Thyroid gland (tissue), 4 donors: ENCODE results near the gene SH3TC2. TPM values are rescaled to one million over a fixed set of nuclear protein-coding genes. Genes with fewer than 3 reads are reported as not detected.

Experiments
- DNase-seq, 2 donors: peaks; one replicate each; pipeline ENCODE4 v3.0.0-alpha.2; 2019
- H3K27ac ChIP-seq, 3 donors: fragments of 200-600 bp; sonication (generic); 1 replicate in 2 of 3; 2 replicates in 1 of 3; pipeline ENCODE4 v1.5.1; 2016 to 2019; ENCODE audit warnings: mild to moderate bottlenecking in 1 of 3, moderate library complexity in 1 of 3
- H3K27me3 ChIP-seq: fragments of 200-600 bp; sonication (generic); one replicate; pipeline ENCODE4 v1.5.1; 2019
- H3K36me3 ChIP-seq, 2 donors: fragments of 200-600 bp; sonication (generic); one replicate each; pipeline ENCODE4 v1.5.1; 2016 to 2019
- H3K4me1 ChIP-seq, 2 donors: fragments of 200-600 bp; sonication (generic); one replicate each; pipeline ENCODE4 v1.5.1; 2017 to 2019
- H3K4me3 ChIP-seq, 3 donors: fragments of 200-600 bp; sonication (generic); replicated peaks in 1 of 3; 1 replicate in 2 of 3; 2 replicates in 1 of 3; pipeline ENCODE4 v1.5.1; 2016; ENCODE audit warnings: mild to moderate bottlenecking in 1 of 3
- H3K9me3 ChIP-seq: fragments of 200-600 bp; sonication (generic); one replicate; pipeline ENCODE4 v1.5.1; 2017
- POLR2A ChIP-seq, 2 donors: fragments of 450-650 bp; IDR thresholded peaks; one replicate each; pipeline ENCODE4 v1.6.1; 2017; ENCODE audit warnings: antibody characterized with exemption in 2 of 2, mild to moderate bottlenecking in 2 of 2, moderate library complexity in 1 of 2
- WGBS, 2 donors: methylation state at CpG; one replicate each; pipeline ENCODE4 v1.1.5; 2017; 5-methylcytosine and 5-hydroxymethylcytosine counted together
- intact Hi-C: fragments of 100-400 bp; cut with DNase I; formaldehyde crosslinking; loops from one replicate; pipeline ENCODE4 v1.15.1; 2023
- total RNA-seq, 4 donors: library from RNA; depleted of rRNA; stranded (reverse); fragments of >200 nt; gene quantifications; one replicate each; pipeline ENCODE4 v1.2.3, GENCODE V29; 2016
- TF ChIP-seq, protein P1 (sequence below), 6 experiments: fragments of 200-600 bp in 3 of 6; fragments of 450-650 bp in 3 of 6; sonication (generic) in 3 of 6; IDR thresholded peaks; one replicate each; pipeline ENCODE4 v1.5.1; 2016 to 2019; ENCODE audit warnings: antibody characterized with exemption in 6 of 6, mild to moderate bottlenecking in 2 of 6, inconsistent platforms in 1 of 6, moderate library complexity in 1 of 6

Gene SH3TC2
- total RNA-seq, 4 donors from 2014 or later = 0.83 to 2.0 (median 1.5) TPM

DNA sequence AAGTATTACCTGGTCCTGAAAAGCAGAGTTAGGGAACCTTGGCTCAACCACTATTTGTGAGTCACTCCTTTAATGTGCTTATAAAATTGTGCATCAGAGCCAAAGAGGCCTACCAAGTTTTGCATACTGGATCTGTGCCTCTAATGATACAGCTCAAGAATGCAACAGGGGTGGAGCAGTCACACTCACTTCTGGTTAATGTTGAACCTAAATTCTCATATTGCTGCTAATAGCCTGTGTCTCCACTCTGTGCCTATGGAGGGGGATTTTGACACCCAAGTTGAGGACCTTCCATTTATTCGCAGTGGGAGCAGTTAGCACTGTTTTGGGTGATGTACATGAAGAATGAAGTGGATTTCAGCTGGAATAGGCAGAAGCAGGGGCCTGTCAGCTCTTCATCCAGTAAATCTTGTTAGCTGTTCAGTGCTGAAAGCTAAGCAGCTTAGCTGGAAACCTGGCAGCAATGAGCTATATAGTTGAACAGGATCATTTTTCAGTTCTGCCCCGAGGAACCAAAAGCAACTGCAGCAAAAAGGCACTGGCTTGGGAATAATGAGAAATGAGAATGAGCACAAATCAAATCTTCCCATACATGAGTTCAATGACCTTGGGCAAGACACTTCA, 9.7 kb downstream of the SH3TC2 start:
- H3K27ac ChIP-seq = no peak overlapping the region
- TF ChIP-seq, protein P1, sequence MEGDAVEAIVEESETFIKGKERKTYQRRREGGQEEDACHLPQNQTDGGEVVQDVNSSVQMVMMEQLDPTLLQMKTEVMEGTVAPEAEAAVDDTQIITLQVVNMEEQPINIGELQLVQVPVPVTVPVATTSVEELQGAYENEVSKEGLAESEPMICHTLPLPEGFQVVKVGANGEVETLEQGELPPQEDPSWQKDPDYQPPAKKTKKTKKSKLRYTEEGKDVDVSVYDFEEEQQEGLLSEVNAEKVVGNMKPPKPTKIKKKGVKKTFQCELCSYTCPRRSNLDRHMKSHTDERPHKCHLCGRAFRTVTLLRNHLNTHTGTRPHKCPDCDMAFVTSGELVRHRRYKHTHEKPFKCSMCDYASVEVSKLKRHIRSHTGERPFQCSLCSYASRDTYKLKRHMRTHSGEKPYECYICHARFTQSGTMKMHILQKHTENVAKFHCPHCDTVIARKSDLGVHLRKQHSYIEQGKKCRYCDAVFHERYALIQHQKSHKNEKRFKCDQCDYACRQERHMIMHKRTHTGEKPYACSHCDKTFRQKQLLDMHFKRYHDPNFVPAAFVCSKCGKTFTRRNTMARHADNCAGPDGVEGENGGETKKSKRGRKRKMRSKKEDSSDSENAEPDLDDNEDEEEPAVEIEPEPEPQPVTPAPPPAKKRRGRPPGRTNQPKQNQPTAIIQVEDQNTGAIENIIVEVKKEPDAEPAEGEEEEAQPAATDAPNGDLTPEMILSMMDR (IDR thresholded peaks at IDR 0.05) = no peak
- no peak for TF ChIP-seq POLR2A (IDR thresholded peaks at IDR 0.05)

DNA sequence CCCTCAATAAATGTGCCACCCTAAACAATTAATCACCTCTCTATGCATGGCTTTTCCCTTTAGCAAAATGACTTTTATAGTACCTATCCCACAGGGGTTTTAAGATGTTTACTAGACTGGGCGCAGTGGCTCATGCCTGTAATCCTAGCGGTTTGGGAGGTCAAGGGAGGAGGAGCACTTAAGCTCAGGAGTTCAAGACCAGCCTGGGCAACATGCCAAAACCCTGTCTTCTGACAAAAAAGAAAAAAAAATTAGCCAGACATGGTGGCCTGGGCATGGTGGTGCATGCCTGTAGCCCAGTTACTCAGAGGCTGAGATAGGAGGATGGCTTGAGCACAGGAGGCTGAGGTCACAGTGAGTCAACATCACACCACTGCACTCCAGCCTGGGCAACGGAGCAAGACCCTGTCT, 13.5 kb downstream of the SH3TC2 start:
- intact Hi-C loops = no loop called here
- Histone ChIP-seq H3K9me3 (no peaks in the 10 kb centered on the region), H3K4me1 (no peaks in the 10 kb centered on the region), H3K36me3 (no peaks in the 10 kb centered on the region), H3K27me3 (no peaks in the 10 kb centered on the region), H3K27ac (no peak overlapping the region), H3K4me3 (no peak overlapping the region)
- 65 to 71% methylated on average over 3 of the region's 3 CpGs for WGBS, 2 donors
- no peak for TF ChIP-seq POLR2A (IDR thresholded peaks at IDR 0.05)
- TF ChIP-seq, protein P1 (IDR thresholded peaks at IDR 0.05) = no peak
- DNase-seq = no peak

More for the DNA sequence above, 9.7 kb downstream of the SH3TC2 start:
- intact Hi-C loops = no loop called here
- H3K4me1 ChIP-seq = no peaks in the 10 kb centered on the region
- no peak overlapping the region for H3K4me3 ChIP-seq
- H3K9me3 ChIP-seq = no peaks in the 10 kb centered on the region
- 58 to 77% methylated on average over 2 of the region's 2 CpGs for WGBS, 2 donors
- no peaks in the 10 kb centered on the region for H3K36me3 ChIP-seq
- no peaks in the 10 kb centered on the region for H3K27me3 ChIP-seq
- no peak for DNase-seq

DNA sequence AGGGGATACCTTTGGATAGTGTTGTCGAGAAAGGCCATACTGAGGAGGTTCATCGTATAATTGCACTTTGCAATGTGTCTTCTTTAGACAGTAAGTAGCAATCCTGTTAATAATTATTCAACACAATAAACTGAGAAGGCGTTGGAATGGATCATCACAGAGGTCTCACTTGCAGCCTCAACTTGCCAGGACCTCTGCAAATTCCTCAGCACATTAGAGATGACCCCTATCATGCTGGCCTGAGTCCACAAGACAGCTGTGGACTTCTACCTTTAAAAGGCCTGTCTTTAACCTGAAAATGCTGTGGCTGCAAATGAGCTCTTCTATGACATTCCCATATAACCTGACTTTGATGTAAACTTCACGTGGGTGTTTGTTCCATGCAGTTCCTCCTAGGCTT, 14.1 kb downstream of the SH3TC2 start:
- no peak overlapping the region for H3K27ac ChIP-seq
- H3K4me1 ChIP-seq = no peaks in the 10 kb centered on the region
- intact Hi-C loops = no loop called here
- no peak for DNase-seq
- no peaks in the 10 kb centered on the region for H3K9me3 ChIP-seq
- H3K27me3 ChIP-seq = no peaks in the 10 kb centered on the region
- 84 to 90% methylated on average over 4 of the region's 4 CpGs for WGBS, 2 donors
- H3K4me3 ChIP-seq = no peak overlapping the region
- no peaks in the 10 kb centered on the region for H3K36me3 ChIP-seq
- TF ChIP-seq, protein P1 (IDR thresholded peaks at IDR 0.05) = no peak
- no peak for TF ChIP-seq POLR2A (IDR thresholded peaks at IDR 0.05)

DNA sequence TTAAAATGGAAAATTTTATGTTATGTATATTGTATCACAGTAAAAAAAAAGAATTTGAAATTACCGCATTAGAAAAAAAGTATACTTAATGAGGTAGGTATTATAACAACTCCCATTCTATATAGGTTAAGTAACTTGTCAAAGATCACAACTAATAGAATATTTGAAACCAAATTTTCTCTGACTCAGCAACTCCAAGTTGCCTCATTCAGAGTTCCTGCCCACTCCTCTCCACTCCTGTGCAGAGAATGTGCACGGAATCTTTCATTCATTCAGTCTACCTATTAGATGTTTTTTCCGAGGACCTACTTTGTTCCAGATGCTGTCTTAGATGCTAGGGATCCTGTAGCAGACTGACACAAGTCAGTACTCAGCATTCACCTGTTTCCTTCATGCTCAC, 15.4 kb downstream of the SH3TC2 start:
- 79 to 85% methylated on average over 3 of the region's 3 CpGs for WGBS, 2 donors
- Histone ChIP-seq H3K4me1 (no peaks in the 10 kb centered on the region), H3K36me3 (no peaks in the 10 kb centered on the region), H3K9me3 (no peaks in the 10 kb centered on the region), H3K4me3 (no peak overlapping the region), H3K27ac (no peak overlapping the region), H3K27me3 (no peaks in the 10 kb centered on the region)
- intact Hi-C loops = no loop called here
- DNase-seq = no peak
- TF ChIP-seq POLR2A (IDR thresholded peaks at IDR 0.05) = no peak
- TF ChIP-seq, protein P1 (IDR thresholded peaks at IDR 0.05) = no peak

DNA sequence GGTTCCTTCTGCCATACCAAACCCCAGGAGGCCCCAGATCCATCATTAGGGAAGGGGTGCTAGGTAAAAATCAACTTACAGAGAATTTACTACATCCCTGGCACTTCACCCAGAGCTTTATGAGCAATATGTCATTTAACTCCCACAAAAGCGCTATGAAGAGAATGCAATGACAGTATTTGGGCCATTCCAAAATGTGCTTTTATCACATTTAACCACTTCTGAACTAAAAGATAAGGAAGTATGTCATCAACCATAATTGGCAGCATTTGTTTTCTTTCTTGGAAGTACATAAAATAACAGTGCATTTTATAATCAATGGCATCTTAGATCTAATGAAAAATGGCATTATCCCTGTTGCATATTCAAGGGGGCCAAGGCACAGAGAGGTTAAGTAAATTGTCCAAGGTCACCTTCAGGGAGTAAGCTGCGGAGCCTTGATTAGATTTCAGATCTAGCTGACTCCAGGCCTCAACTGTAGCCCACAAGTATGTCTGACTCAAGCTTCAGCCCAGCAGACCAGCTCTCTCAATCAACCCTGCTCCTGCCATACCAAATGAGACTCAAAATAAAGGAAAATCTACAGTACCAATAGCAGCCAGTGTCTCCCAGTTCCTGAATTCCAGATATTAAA, 16.5 kb downstream of the SH3TC2 start:
- H3K27ac ChIP-seq = no peak overlapping the region
- no peaks in the 10 kb centered on the region for H3K36me3 ChIP-seq
- intact Hi-C loops = no loop called here
- no peaks in the 10 kb centered on the region for H3K27me3 ChIP-seq
- no peak for DNase-seq
- no peaks in the 10 kb centered on the region for H3K4me1 ChIP-seq
- no peak overlapping the region for H3K4me3 ChIP-seq
- TF ChIP-seq, protein P1 (IDR thresholded peaks at IDR 0.05) = no peak
- no peak for TF ChIP-seq POLR2A (IDR thresholded peaks at IDR 0.05)
- 85 to 90% methylated on average over 2 of the region's 2 CpGs for WGBS, 2 donors
- H3K9me3 ChIP-seq = no peaks in the 10 kb centered on the region
